A673 (cell line): Measurements from ENCODE around the gene ADRM1.

ENCODE experiments used
- EZH2 ChIP-seq: fragments of 200-600 bp; sonication (generic); IDR thresholded peaks from 2 replicates; pipeline ENCODE4 v1.6.1; 2017; ENCODE audit warnings: borderline replicate concordance, low read depth, mild to moderate bottlenecking, mixed read lengths, antibody characterized with exemption, low read length; ENCODE audit not compliant: poor library complexity, severe bottlenecking
- TF ChIP-seq, protein P1 (sequence below): fragments of 300-800, 200-600 bp; sonication (generic); conservative IDR thresholded peaks from 2 replicates; pipeline ENCODE4 v1.5.1; 2017; ENCODE audit warnings: low read depth, mild to moderate bottlenecking, antibody characterized with exemption, low read length, moderate library complexity, mixed read lengths

DNA sequence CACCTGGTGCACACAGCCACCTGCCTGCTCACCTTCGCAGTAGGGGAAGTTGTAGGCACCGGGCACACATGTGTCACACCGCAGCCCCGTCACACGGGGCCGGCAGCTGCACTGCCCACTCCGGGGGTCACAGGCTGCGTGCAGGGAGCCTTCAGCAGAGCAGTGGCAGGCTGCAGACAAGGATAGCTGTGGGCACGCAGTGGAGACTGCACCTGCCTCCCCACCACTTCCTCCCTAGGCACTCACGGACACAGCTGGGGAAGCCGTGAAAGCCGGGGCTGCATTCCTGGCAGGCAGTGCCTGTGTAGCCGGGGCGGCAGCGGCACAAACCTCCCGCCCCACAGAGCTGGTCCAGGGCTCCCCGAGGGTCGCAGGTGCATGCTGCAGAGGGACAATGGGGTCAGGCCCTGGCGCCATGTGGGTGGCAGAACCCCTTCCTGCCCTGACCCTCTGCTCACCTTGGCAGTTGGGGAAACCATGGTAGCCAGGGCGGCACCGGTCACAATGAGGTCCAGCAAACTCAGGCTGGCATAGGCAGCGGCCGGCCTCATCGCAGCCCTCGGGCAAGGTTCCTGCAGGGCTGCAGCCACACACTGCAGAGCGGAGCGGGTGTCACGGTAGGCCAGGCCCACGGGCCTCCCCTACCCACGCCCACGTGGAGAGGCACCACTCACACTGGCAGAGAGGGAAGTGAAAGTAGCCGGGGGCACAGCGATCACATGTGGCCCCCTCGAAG lies 34.9 kb downstream of the ADRM1 start:
- TF ChIP-seq, protein P1, sequence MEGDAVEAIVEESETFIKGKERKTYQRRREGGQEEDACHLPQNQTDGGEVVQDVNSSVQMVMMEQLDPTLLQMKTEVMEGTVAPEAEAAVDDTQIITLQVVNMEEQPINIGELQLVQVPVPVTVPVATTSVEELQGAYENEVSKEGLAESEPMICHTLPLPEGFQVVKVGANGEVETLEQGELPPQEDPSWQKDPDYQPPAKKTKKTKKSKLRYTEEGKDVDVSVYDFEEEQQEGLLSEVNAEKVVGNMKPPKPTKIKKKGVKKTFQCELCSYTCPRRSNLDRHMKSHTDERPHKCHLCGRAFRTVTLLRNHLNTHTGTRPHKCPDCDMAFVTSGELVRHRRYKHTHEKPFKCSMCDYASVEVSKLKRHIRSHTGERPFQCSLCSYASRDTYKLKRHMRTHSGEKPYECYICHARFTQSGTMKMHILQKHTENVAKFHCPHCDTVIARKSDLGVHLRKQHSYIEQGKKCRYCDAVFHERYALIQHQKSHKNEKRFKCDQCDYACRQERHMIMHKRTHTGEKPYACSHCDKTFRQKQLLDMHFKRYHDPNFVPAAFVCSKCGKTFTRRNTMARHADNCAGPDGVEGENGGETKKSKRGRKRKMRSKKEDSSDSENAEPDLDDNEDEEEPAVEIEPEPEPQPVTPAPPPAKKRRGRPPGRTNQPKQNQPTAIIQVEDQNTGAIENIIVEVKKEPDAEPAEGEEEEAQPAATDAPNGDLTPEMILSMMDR, result no peak
- no peak for TF ChIP-seq EZH2
